HG03432 (cell line): ENCODE data around the gene SNCG.
"Not testable (repeated sequence)": the region's sequence is repeated elsewhere in the genome, so short reads cannot be mapped to it uniquely, and the experiment has no call there.

ENCODE experiments used
- ATAC-seq: cut with Tn5 transposase; IDR thresholded peaks from one replicate; pipeline ENCODE4 v1.9.1; 2021; ENCODE audit warnings: mild to moderate bottlenecking, moderate library complexity; ENCODE audit not compliant: unreplicated experiment

The SNCG gene

GRCh38 chr10:86958116-86958900 lies at the start of gene SNCG:
SNCG (plus strand) TSS chr10:86958599; CDS start chr10:86958698, 99 bp downstream.
- no peak for ATAC-seq

GRCh38 chr10:86914734-86915133 lies 43.7 kb upstream of the SNCG start:
- ATAC-seq: no peak

GRCh38 chr10:86918022-86918471 lies 40.4 kb upstream of the SNCG start:
- ATAC-seq: no peak

- ATAC-seq: no peak
Measured at GRCh38 chr10:86922553-86922961, 35.8 kb upstream of the SNCG start.

- no peak for ATAC-seq
Measured at GRCh38 chr10:86929468-86930380, 28.7 kb upstream of the SNCG start.

- no peak for ATAC-seq
Measured at GRCh38 chr10:86931872-86932271, 26.5 kb upstream of the SNCG start.

- ATAC-seq: no peak
Measured at GRCh38 chr10:86932674-86933073, 25.7 kb upstream of the SNCG start.

GRCh38 chr10:86934162-86934711 lies 24.2 kb upstream of the SNCG start:
- ATAC-seq: not testable (repeated sequence)

GRCh38 chr10:86936661-86937501 lies 21.5 kb upstream of the SNCG start:
- no peak for ATAC-seq

GRCh38 chr10:86937502-86938154 lies 20.8 kb upstream of the SNCG start:
- no peak for ATAC-seq

GRCh38 chr10:86938260-86938659 lies 20.1 kb upstream of the SNCG start:
- ATAC-seq: no peak

GRCh38 chr10:86940076-86940475 lies 18.3 kb upstream of the SNCG start:
- ATAC-seq: not testable (repeated sequence)

- no peak for ATAC-seq
Measured at GRCh38 chr10:86940677-86941076, 17.7 kb upstream of the SNCG start.

GRCh38 chr10:86941426-86941825 lies 17.0 kb upstream of the SNCG start:
- no peak for ATAC-seq

GRCh38 chr10:86941991-86942421 lies 16.4 kb upstream of the SNCG start:
- ATAC-seq: no peak

GRCh38 chr10:86942441-86943315 lies 15.7 kb upstream of the SNCG start:
- no peak for ATAC-seq

- no peak for ATAC-seq
Measured at GRCh38 chr10:86943316-86944030, 14.9 kb upstream of the SNCG start.

- no peak for ATAC-seq
Measured at GRCh38 chr10:86944031-86944419, 14.4 kb upstream of the SNCG start.
